Measurements from ENCODE around the gene ANKRD6. TPM values are rescaled to one million over a fixed set of nuclear protein-coding genes. Genes with fewer than 3 reads are reported as not detected.
A peak's percentile ranks its signal among the peaks of the same experiment; 100 is the strongest.
"Not testable (repeated sequence)": the region's sequence is repeated elsewhere in the genome, so short reads cannot be mapped to it uniquely, and the experiment has no call there.

Gene ANKRD6
- total RNA-seq, 6 experiments from 2014 or later: 5.3 to 14.8 (median 8.3) TPM

GRCh38 chr6:89619567-89619966 lies 186.6 kb downstream of the ANKRD6 start:
- Histone ChIP-seq H3K27ac (no peak overlapping the region), H3K9me3 (no peaks in the 10 kb centered on the region), H3K4me1 (no peaks in the 10 kb centered on the region), H3K4me3 (no peak overlapping the region), H3K36me3 (no peaks in the 10 kb centered on the region), H3K27me3 (no peaks in the 10 kb centered on the region)
- TF ChIP-seq CTCF (IDR thresholded peaks at IDR 0.05) (no peak), POLR2A (IDR thresholded peaks at IDR 0.05) (no peak)
- DNase-seq (no peak), ATAC-seq (no peak)
- whole genome bisulfite sequencing (ENCODE audit: insufficient coverage, low coverage, low lambda C conversion rate, missing lambda C conversion rate): 94% methylated on average over 5 of the region's 6 CpGs
- intact Hi-C loops (cut with DNase I): no loop called here

GRCh38 chr6:89623749-89624148 lies 190.8 kb downstream of the ANKRD6 start:
- TF ChIP-seq POLR2A (IDR thresholded peaks at IDR 0.05) (no peak), CTCF (IDR thresholded peaks at IDR 0.05) (no peak)
- DNase-seq (no peak), ATAC-seq (no peak)
- intact Hi-C loops (cut with DNase I): no loop called here
- H3K4me3 ChIP-seq: no peak overlapping the region
- no peaks in the 10 kb centered on the region for H3K36me3 ChIP-seq
- H3K27ac ChIP-seq: no peak overlapping the region
- H3K4me1 ChIP-seq: no peaks in the 10 kb centered on the region
- H3K27me3 ChIP-seq: no peaks in the 10 kb centered on the region
- no peaks in the 10 kb centered on the region for H3K9me3 ChIP-seq
- 86% methylated on average over 4 of the region's 8 CpGs for WGBS (ENCODE audit: insufficient coverage, low coverage, low lambda C conversion rate, missing lambda C conversion rate)

GRCh38 chr6:89630488-89630887 lies 197.5 kb downstream of the ANKRD6 start:
- Histone ChIP-seq H3K27me3 (no peaks in the 10 kb centered on the region), H3K9me3 (no peaks in the 10 kb centered on the region), H3K4me1 (no peaks in the 10 kb centered on the region), H3K4me3 (no peak overlapping the region), H3K27ac (no peak overlapping the region), H3K36me3 (no peaks in the 10 kb centered on the region)
- DNase-seq (no peak), ATAC-seq (peak in 1 of 4 donors; percentile 7)
- 94% methylated on average over 6 of the region's 9 CpGs for WGBS (ENCODE audit: insufficient coverage, low coverage, low lambda C conversion rate, missing lambda C conversion rate)
- intact Hi-C loops (cut with DNase I): no loop called here
- TF ChIP-seq CTCF (IDR thresholded peaks at IDR 0.05) (no peak), POLR2A (IDR thresholded peaks at IDR 0.05) (no peak)

GRCh38 chr6:89636412-89636811 lies 203.5 kb downstream of the ANKRD6 start:
- H3K9me3 ChIP-seq; H3K27ac ChIP-seq; H3K27me3 ChIP-seq; H3K36me3 ChIP-seq; DNase-seq; ATAC-seq; intact Hi-C loops (cut with DNase I); H3K4me3 ChIP-seq: not testable (repeated sequence)
- peaks cover 0 to 15% (median 5%) of the 10 kb centered on the region in 4 donors for H3K4me1 ChIP-seq
- 100% methylated on average over 3 of the region's 3 CpGs for WGBS (ENCODE audit: insufficient coverage, low coverage, low lambda C conversion rate, missing lambda C conversion rate)

GRCh38 chr6:89637960-89638319 lies 205.0 kb downstream of the ANKRD6 start:
- intact Hi-C loops (cut with DNase I): no loop called here
- Histone ChIP-seq H3K27me3 (no peaks in the 10 kb centered on the region), H3K4me3 (peak overlapping the region; percentile 73 to 96 (median 79)), H3K9me3 (no peaks in the 10 kb centered on the region), H3K27ac (peak overlapping the region; percentile 81 to 89 (median 82)), H3K4me1 (peaks cover 0 to 15% (median 5%) of the 10 kb centered on the region in 4 donors), H3K36me3 (peaks cover 0 to 6% (median 3%) of the 10 kb centered on the region in 4 donors)
- ATAC-seq (peak in 2 of 4 donors; percentile 1 to 3), DNase-seq (no peak)
- TF ChIP-seq CTCF (IDR thresholded peaks at IDR 0.05) (no peak), POLR2A (IDR thresholded peaks at IDR 0.05) (no peak)
- WGBS (ENCODE audit: insufficient coverage, low coverage, low lambda C conversion rate, missing lambda C conversion rate): 17% methylated on average over 7 of the region's 7 CpGs

Data from right lobe of liver (tissue), 6 donors.